RWPE1 (cell line): ENCODE results near the gene PRR13.

Experiments used
- CTCF ChIA-PET: fragments of 350-600 bp; sonication (Branson Sonifier 250); formaldehyde crosslinking; extraction: SDS; loops from one replicate; lab custom pipeline; 2021; lab: Yijun Ruan, JAX
- POLR2A ChIA-PET: fragments of 400-600 bp; formaldehyde crosslinking; extraction: SDS; loops from one replicate; lab custom pipeline; 2020; ENCODE audit warnings: antibody characterized with exemption; ENCODE audit not compliant: low non-redundant PET; lab: Yijun Ruan, JAX
- DNase-seq: peaks from one replicate; pipeline ENCODE4 v3.0.0; 2012; ENCODE audit warnings: low spot score
- H3K27ac ChIP-seq: fragments of 450-650 bp; 2 replicates; pipeline ENCODE4 v1.5.1; 2017
- TF ChIP-seq, protein P1 (sequence below): fragments of 450-650 bp; conservative IDR thresholded peaks from 2 replicates; pipeline ENCODE4 v1.5.1; 2017; ENCODE audit warnings: low read depth, mild to moderate bottlenecking

PRR13 gene

DNA sequence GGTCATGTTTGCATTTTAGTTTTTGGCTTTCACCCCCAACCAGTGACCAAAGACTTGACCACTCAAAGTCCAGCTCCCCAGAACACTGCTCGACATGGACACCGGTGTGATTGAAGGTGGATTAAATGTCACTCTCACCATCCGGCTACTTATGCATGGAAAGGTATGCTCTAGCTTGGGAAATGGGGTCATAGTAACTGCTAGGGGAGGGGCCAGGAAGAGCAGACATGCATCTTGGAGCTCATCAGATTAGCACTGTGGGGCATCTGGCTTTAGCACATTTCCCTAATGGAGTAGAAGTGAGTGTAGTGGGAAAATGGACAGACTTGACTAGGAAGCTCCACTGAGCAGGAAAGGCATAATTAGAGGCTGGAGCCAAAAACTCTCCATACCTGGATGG, 13.2 kb downstream of the PRR13 start:
- no peak overlapping the region for H3K27ac ChIP-seq
- CTCF ChIA-PET: no interaction called here
- DNase-seq: no peak
- TF ChIP-seq, protein P1, sequence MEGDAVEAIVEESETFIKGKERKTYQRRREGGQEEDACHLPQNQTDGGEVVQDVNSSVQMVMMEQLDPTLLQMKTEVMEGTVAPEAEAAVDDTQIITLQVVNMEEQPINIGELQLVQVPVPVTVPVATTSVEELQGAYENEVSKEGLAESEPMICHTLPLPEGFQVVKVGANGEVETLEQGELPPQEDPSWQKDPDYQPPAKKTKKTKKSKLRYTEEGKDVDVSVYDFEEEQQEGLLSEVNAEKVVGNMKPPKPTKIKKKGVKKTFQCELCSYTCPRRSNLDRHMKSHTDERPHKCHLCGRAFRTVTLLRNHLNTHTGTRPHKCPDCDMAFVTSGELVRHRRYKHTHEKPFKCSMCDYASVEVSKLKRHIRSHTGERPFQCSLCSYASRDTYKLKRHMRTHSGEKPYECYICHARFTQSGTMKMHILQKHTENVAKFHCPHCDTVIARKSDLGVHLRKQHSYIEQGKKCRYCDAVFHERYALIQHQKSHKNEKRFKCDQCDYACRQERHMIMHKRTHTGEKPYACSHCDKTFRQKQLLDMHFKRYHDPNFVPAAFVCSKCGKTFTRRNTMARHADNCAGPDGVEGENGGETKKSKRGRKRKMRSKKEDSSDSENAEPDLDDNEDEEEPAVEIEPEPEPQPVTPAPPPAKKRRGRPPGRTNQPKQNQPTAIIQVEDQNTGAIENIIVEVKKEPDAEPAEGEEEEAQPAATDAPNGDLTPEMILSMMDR: no peak
- POLR2A ChIA-PET: no interaction called here

DNA sequence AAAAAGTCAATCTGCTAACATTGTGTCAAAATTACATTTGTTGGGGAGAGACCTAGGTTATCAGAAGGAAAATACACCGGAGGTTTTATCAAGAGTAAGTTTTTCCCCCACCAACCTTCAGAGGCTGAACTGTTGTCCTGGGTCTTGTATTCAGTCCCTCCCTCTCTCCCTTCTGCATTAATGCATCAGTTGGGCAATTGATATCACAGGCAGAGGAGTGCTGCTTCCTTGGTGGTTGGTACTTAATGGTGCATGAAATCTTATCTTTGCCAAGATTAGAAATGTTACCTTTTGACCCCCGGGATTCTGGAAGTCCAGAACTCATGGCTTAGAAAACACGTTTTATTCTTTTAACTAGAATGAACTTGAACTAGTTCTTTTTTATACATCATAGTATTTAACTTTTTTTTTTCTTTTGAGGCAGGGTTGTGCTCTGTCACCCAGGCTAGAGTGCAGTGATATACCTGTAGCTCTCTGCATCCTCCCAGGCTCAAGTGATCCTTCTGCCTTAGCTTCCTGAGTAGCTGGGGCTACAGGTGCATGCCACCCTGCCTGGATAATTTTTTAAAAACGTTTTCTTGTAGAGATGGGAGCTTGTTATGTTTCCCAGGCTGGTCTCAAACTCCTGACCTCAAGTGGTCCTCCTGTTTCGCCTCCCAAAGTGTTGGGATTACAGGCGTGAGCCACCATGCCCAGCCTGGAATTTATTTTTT, 15.3 kb downstream of the PRR13 start:
- ChIA-PET CTCF (no interaction called here), POLR2A (no interaction called here)
- H3K27ac ChIP-seq: no peak overlapping the region; the same call in 1 of the 2 replicates
- DNase-seq: no peak
- TF ChIP-seq, protein P1: no peak

DNA sequence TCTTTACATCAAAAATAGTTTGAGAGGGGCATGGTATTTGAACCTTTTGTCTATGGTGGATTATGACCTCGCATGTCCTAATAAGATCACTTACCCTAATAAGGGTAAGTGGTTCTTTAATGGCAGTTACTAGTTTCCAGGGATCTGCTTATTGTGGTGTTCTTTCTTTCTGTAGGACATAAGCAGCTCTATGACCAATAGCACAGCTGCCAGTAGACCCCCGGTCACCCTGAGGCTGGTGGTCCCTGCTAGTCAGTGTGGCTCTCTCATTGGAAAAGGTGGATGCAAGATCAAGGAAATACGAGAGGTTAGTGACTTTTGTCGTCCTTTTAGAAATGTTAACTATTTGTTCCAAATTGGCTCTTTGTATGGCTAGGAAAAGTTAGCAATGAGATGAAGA, 17.6 kb downstream of the PRR13 start:
- CTCF ChIA-PET: no interaction called here
- DNase-seq: no peak
- H3K27ac ChIP-seq: no peak overlapping the region
- TF ChIP-seq, protein P1: no peak
- POLR2A ChIA-PET: no interaction called here

DNA sequence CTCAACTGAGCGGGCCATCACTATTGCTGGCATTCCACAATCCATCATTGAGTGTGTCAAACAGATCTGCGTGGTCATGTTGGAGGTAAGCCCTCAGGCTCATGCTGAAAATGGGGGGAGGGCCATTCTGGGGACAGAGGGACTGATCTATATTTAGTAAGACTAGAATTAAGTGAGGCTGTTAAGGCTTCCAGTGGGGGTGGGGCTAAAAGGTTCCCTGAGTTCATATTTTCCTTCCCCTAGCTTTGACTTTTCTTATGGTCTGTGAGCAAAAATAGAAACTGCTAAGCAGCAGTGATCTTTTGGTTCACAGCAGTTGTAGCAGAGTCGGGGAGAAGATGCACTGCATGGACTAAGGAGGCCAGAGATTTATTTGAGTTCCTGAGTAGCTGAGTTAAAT, 19.5 kb downstream of the PRR13 start:
- H3K27ac ChIP-seq: no peak overlapping the region
- DNase-seq: no peak
- TF ChIP-seq, protein P1: no peak
- POLR2A ChIA-PET: no interaction called here
- CTCF ChIA-PET: no interaction called here

- H3K27ac ChIP-seq: no peak overlapping the region
- no peak for DNase-seq
- TF ChIP-seq, protein P1: no peak
- CTCF ChIA-PET: no interaction called here
- POLR2A ChIA-PET: no interaction called here
Observed at GRCh38 chr12:53461591-53461990, 20.1 kb downstream of the PRR13 start.

DNA sequence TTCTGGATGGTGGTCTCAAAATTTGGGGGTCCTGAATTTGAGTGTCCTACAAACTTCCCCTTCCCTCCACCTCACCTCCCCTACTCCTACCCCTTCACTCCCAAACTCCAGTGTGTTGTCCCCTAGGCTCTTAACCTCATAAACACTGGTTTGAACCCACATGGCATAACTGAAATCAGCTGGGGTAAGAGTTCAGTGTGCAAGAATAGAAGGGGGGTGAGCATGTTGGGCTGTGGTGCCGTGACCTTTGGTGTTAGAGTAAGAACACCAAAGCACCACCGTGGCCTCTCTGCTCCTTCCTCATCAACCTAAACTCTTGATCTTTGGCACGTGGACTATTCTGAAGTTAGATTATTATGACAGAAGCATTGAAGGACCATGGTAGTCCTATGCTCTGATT, 21.4 kb downstream of the PRR13 start:
- H3K27ac ChIP-seq: no peak overlapping the region
- TF ChIP-seq, protein P1: no peak
- CTCF ChIA-PET: no interaction called here
- POLR2A ChIA-PET: no interaction called here
- no peak for DNase-seq
